PC-3 (cell line): Measurements from ENCODE around the gene PPP2R3A.

Experiments
- CTCF ChIP-seq: fragments of 300-600 bp; sonication (generic); conservative IDR thresholded peaks from 2 replicates; pipeline ENCODE4 v1.5.1; 2017; ENCODE audit warnings: antibody characterized with exemption, low read depth, mild to moderate bottlenecking, low read length
- EZH2 ChIP-seq: fragments of 300-600 bp; sonication (generic); IDR thresholded peaks from one replicate; pipeline ENCODE4 v1.6.1; 2017; ENCODE audit warnings: antibody characterized with exemption, mild to moderate bottlenecking, low read length; ENCODE audit not compliant: unreplicated experiment

- TF ChIP-seq CTCF (peak; percentile 67), EZH2 (no peak)
Observed at GRCh38 chr3:136078421-136079364, 113.2 kb downstream of the PPP2R3A start.
